K562 (cell line): Measurements from ENCODE around the gene LIPE.

ENCODE experiments used
- CTCF ChIP-seq, 3 experiments: IDR thresholded peaks in 2 of 3; conservative IDR thresholded peaks in 1 of 3; 2 replicates each; pipeline ENCODE4 v1.5.1; 2011 to 2012; ENCODE audit warnings: low read length in 3 of 3, mild to moderate bottlenecking in 3 of 3, control low read depth in 2 of 3, improper control_type of control experiment in 1 of 3, inconsistent platforms in 1 of 3, low read depth in 1 of 3, mixed read lengths in 1 of 3, moderate library complexity in 1 of 3; ENCODE audit not compliant: insufficient read depth in 2 of 3
- GATA2 ChIP-seq: sonication (generic); formaldehyde crosslinking; IDR thresholded peaks from 2 replicates; pipeline ENCODE4 v1.4.0; 2020; ENCODE audit warnings: mild to moderate bottlenecking, missing genetic modification reagents
- KAT8 ChIP-seq: fragments of 450-650 bp; IDR thresholded peaks from 2 replicates; pipeline ENCODE4 v1.6.1; 2016; ENCODE audit warnings: low read depth, mild to moderate bottlenecking
- ZNF23 ChIP-seq: fragments of 250-450 bp; sonication (Bioruptor Pico); IDR thresholded peaks from 2 replicates; pipeline ENCODE4 v1.4.0; 2020; ENCODE audit warnings: mild to moderate bottlenecking
- ZNF518B ChIP-seq: fragments of 250-450 bp; sonication (Bioruptor Pico); IDR thresholded peaks from 2 replicates; pipeline ENCODE4 v1.5.0; 2021; ENCODE audit warnings: mild to moderate bottlenecking, moderate library complexity
- ZNF766 ChIP-seq: fragments of 200-800 bp; sonication (Bioruptor generic); conservative IDR thresholded peaks from 2 replicates; pipeline ENCODE4 v1.6.1; 2016; ENCODE audit warnings: missing genetic modification characterization, missing compliant biosample characterization
- TF ChIP-seq, protein P1 (sequence below): fragments of 250-450 bp; sonication (Bioruptor Pico); IDR thresholded peaks from 2 replicates; pipeline ENCODE4 v1.4.0; 2020

- TF ChIP-seq CTCF (IDR thresholded peaks at IDR 0.05 in 2 of 3, conservative IDR thresholded peaks at IDR 0.05 in 1 of 3; ENCODE audit: insufficient read depth in 2 of 3, low read depth in 1 of 3, low read length in 3 of 3): no peak
- TF ChIP-seq ZNF23 (CRISPR knock-in tag): no peak
- TF ChIP-seq, protein P1, sequence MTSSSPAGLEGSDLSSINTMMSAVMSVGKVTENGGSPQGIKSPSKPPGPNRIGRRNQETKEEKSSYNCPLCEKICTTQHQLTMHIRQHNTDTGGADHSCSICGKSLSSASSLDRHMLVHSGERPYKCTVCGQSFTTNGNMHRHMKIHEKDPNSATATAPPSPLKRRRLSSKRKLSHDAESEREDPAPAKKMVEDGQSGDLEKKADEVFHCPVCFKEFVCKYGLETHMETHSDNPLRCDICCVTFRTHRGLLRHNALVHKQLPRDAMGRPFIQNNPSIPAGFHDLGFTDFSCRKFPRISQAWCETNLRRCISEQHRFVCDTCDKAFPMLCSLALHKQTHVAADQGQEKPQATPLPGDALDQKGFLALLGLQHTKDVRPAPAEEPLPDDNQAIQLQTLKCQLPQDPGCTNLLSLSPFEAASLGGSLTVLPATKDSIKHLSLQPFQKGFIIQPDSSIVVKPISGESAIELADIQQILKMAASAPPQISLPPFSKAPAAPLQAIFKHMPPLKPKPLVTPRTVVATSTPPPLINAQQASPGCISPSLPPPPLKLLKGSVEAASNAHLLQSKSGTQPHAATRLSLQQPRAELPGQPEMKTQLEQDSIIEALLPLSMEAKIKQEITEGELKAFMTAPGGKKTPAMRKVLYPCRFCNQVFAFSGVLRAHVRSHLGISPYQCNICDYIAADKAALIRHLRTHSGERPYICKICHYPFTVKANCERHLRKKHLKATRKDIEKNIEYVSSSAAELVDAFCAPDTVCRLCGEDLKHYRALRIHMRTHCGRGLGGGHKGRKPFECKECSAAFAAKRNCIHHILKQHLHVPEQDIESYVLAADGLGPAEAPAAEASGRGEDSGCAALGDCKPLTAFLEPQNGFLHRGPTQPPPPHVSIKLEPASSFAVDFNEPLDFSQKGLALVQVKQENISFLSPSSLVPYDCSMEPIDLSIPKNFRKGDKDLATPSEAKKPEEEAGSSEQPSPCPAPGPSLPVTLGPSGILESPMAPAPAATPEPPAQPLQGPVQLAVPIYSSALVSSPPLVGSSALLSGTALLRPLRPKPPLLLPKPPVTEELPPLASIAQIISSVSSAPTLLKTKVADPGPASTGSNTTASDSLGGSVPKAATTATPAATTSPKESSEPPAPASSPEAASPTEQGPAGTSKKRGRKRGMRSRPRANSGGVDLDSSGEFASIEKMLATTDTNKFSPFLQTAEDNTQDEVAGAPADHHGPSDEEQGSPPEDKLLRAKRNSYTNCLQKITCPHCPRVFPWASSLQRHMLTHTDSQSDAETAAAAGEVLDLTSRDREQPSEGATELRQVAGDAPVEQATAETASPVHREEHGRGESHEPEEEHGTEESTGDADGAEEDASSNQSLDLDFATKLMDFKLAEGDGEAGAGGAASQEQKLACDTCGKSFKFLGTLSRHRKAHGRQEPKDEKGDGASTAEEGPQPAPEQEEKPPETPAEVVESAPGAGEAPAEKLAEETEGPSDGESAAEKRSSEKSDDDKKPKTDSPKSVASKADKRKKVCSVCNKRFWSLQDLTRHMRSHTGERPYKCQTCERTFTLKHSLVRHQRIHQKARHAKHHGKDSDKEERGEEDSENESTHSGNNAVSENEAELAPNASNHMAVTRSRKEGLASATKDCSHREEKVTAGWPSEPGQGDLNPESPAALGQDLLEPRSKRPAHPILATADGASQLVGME (CRISPR knock-in tag): no peak
- TF ChIP-seq ZNF766 (CRISPR knock-in tag): no peak
- TF ChIP-seq KAT8: no peak
- no peak for TF ChIP-seq ZNF518B (CRISPR knock-in tag)
- no peak for TF ChIP-seq GATA2 (CRISPR knock-in tag)
Measured at GRCh38 chr19:42400404-42400803, 26.8 kb downstream of the LIPE start.
